ENCODE measurements around the gene CLMP. TPM values are rescaled to one million over a fixed set of nuclear protein-coding genes. Genes with fewer than 3 reads are reported as not detected.

The CLMP gene
- total RNA-seq, 1 experiment from 2014 or later = not detected

DNA sequence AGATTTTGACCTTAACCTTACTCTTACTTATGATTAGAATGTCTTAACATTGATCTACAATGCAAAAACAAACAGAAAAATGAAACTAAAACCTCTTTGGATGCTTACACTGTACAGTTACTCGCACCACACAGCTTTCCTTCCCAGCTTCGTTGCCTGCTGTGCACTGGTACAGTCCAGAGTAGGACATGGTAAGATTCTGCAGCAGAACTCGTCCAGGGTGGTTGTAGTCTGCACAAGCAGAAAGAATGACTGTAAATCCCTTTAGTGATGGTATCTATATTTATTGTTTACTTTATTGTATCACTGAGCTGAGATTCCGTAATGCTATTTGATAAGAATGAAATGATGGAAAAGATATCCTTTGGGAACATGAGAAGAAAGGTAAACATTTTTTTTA lies 112.1 kb downstream of the CLMP start:
- Mint-ChIP-seq H3K36me3 (ENCODE audit: insufficient read depth, unreplicated experiment) (peaks cover 6% of the 10 kb centered on the region), H3K27ac (ENCODE audit: unreplicated experiment) (no peak overlapping the region), H3K9me3 (ENCODE audit: low read depth, unreplicated experiment) (no peaks in the 10 kb centered on the region), H3K4me1 (ENCODE audit: low read depth, unreplicated experiment) (no peaks in the 10 kb centered on the region), H3K4me3 (ENCODE audit: low read depth, unreplicated experiment) (no peak overlapping the region), H3K27me3 (ENCODE audit: unreplicated experiment) (no peaks in the 10 kb centered on the region)
- TF ChIP-seq, protein P1, sequence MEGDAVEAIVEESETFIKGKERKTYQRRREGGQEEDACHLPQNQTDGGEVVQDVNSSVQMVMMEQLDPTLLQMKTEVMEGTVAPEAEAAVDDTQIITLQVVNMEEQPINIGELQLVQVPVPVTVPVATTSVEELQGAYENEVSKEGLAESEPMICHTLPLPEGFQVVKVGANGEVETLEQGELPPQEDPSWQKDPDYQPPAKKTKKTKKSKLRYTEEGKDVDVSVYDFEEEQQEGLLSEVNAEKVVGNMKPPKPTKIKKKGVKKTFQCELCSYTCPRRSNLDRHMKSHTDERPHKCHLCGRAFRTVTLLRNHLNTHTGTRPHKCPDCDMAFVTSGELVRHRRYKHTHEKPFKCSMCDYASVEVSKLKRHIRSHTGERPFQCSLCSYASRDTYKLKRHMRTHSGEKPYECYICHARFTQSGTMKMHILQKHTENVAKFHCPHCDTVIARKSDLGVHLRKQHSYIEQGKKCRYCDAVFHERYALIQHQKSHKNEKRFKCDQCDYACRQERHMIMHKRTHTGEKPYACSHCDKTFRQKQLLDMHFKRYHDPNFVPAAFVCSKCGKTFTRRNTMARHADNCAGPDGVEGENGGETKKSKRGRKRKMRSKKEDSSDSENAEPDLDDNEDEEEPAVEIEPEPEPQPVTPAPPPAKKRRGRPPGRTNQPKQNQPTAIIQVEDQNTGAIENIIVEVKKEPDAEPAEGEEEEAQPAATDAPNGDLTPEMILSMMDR (IDR thresholded peaks at IDR 0.05; ENCODE audit: unreplicated experiment) = no peak
- intact Hi-C loops (cut with micrococcal nuclease; ENCODE audit: unreplicated experiment) = no loop called here
- CTCF ChIA-PET = no interaction called here
- DNase-seq = no peak
- no TSS peak for BruUV-seq (replicated peaks)

DNA sequence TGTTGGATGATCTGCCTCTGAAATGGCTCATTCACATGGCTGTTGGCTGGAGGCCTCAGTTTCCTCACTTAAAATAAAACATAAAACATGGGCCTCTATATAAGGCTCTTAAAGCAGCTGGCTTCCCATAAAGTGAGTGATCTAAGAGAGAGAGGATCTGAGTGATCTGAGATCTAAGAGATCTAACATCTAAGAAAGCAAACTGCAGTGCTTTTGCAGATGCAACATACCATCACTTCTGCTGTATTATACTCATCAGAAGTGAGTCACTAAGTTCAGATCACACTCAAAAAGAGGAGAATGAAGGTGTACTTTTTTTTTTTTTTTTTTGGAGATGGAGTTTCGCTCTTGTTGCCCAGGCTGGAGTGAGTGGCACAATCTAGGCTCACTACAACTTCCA lies 115.0 kb downstream of the CLMP start:
- H3K4me1 Mint-ChIP-seq (ENCODE audit: low read depth, unreplicated experiment) = no peaks in the 10 kb centered on the region
- intact Hi-C loops (cut with micrococcal nuclease; ENCODE audit: unreplicated experiment) = no loop called here
- H3K4me3 Mint-ChIP-seq (ENCODE audit: low read depth, unreplicated experiment) = no peak overlapping the region
- no peaks in the 10 kb centered on the region for H3K9me3 Mint-ChIP-seq (ENCODE audit: low read depth, unreplicated experiment)
- CTCF ChIA-PET = no interaction called here
- no peak overlapping the region for H3K27ac Mint-ChIP-seq (ENCODE audit: unreplicated experiment)
- H3K36me3 Mint-ChIP-seq (ENCODE audit: insufficient read depth, unreplicated experiment) = peaks cover 6% of the 10 kb centered on the region
- no peak for DNase-seq
- TF ChIP-seq, protein P1 (IDR thresholded peaks at IDR 0.05; ENCODE audit: unreplicated experiment) = no peak
- BruUV-seq (replicated peaks) = no TSS peak
- no peaks in the 10 kb centered on the region for H3K27me3 Mint-ChIP-seq (ENCODE audit: unreplicated experiment)

DNA sequence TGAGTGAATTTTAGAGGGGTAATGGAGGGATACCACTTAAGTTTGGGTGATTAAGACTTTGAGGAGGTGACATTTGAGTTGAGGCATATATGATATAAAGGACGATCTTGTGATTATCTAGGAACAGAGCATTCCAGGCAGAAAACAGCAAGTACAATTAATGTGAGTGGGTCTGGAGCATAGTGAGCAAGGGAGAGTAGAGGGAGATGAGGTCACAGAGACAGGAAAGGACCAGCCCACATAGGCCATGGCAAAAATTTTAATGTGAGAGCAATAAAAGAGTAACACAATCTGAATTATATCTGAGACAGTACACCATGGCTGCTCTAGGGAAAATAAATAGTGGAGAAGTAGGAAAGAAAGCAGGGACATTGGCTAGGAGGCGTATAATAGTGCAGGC lies 118.6 kb downstream of the CLMP start:
- H3K4me1 Mint-ChIP-seq (ENCODE audit: low read depth, unreplicated experiment) = peaks cover 8% of the 10 kb centered on the region
- intact Hi-C loops (cut with micrococcal nuclease; ENCODE audit: unreplicated experiment) = no loop called here
- H3K36me3 Mint-ChIP-seq (ENCODE audit: insufficient read depth, unreplicated experiment) = no peaks in the 10 kb centered on the region
- no peak for DNase-seq
- no peaks in the 10 kb centered on the region for H3K9me3 Mint-ChIP-seq (ENCODE audit: low read depth, unreplicated experiment)
- no peak overlapping the region for H3K4me3 Mint-ChIP-seq (ENCODE audit: low read depth, unreplicated experiment)
- CTCF ChIA-PET = no interaction called here
- BruUV-seq (replicated peaks) = no TSS peak
- TF ChIP-seq, protein P1 (IDR thresholded peaks at IDR 0.05; ENCODE audit: unreplicated experiment) = no peak
- no peaks in the 10 kb centered on the region for H3K27me3 Mint-ChIP-seq (ENCODE audit: unreplicated experiment)
- no peak overlapping the region for H3K27ac Mint-ChIP-seq (ENCODE audit: unreplicated experiment)

DNA sequence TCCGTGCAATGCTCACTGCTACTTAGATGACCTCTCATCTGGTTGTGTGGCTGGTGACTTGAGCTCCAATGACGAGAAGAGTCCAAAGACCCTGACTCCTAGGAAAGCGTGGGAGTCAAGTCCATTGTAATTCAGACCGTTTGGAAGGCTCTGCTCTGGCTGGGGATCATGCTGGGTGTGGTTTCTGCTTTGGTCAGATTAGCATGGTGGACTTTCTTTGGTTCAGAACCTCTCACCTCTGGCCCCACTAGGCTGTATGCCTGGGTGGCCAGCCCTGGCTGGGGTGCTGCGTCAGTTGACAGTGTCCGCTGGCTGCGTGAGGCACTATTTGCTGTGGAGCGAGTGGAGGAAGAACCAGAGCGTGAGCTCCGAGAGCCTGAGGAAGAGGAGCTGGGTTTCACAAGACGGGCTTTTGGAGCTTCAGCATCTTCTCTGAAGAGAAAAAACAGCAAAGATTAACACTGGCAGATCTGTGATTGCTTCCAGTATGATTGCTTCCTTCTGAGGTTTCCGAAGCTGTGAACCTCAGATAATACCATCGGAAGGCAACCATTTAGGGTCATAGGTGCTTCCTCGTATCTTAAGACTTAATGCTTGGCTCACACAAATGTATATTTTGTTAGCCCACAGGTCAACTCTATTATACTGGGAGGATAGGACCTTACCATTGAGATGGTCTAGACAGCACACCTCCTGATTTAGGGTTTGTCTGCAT lies 121.5 kb downstream of the CLMP start:
- Mint-ChIP-seq H3K4me1 (ENCODE audit: low read depth, unreplicated experiment) (peaks cover 13% of the 10 kb centered on the region), H3K27ac (ENCODE audit: unreplicated experiment) (no peak overlapping the region)

More for the DNA sequence above, 121.5 kb downstream of the CLMP start:
- Mint-ChIP-seq H3K36me3 (ENCODE audit: insufficient read depth, unreplicated experiment) (no peaks in the 10 kb centered on the region), H3K4me3 (ENCODE audit: low read depth, unreplicated experiment) (no peak overlapping the region), H3K9me3 (ENCODE audit: low read depth, unreplicated experiment) (no peaks in the 10 kb centered on the region), H3K27me3 (ENCODE audit: unreplicated experiment) (no peaks in the 10 kb centered on the region)
- DNase-seq = no peak
- intact Hi-C loops (cut with micrococcal nuclease; ENCODE audit: unreplicated experiment) = no loop called here
- CTCF ChIA-PET = no interaction called here
- TF ChIP-seq, protein P1 (IDR thresholded peaks at IDR 0.05; ENCODE audit: unreplicated experiment) = no peak
- no TSS peak for BruUV-seq (replicated peaks)

Data from Calu3 (cell line).